SIG-M5 (cell line): ENCODE data around the gene ALS2CL.

Source experiments
- DNase-seq: peaks from one replicate; lab custom pipeline; 2025; lab: John Stamatoyannopoulos, UW

Gene ALS2CL

DNA sequence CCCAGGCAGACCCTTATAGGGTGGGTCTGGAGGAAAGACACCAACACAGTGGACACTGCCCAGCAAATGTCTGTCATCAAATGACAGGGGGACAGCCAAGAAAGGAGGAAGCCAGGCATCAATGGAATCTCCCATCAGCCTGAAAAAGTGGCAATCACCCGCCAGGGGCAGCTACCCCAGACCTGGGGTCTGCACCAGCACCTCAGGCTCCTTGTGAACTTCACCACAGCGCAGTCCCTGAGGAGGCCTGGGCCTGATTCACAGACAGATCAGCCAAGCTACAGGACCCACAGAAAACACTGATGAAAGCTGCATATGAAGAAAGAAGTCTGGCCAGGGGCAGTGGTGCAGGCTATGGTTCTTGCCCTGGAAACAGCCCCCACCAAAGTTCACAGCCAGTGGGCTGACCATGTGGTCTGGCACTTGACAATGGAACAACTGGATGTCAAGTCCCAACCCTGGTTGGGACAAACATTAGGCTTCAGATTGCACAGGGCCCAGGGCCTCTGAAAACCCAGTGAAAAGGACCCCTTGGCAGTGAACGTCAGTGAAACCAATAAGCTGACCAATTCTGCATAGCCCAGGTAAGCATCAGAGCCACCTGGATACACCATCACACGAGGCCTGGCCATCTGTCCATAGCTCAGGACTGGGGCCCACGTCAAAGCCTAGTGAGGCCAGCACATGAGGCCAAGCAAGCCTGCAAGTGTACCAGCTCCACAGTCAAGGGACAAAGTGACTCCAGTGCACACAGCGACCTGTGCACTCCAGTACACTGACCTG is 29.1 kb downstream of the ALS2CL start:
- no peak for DNase-seq

DNA sequence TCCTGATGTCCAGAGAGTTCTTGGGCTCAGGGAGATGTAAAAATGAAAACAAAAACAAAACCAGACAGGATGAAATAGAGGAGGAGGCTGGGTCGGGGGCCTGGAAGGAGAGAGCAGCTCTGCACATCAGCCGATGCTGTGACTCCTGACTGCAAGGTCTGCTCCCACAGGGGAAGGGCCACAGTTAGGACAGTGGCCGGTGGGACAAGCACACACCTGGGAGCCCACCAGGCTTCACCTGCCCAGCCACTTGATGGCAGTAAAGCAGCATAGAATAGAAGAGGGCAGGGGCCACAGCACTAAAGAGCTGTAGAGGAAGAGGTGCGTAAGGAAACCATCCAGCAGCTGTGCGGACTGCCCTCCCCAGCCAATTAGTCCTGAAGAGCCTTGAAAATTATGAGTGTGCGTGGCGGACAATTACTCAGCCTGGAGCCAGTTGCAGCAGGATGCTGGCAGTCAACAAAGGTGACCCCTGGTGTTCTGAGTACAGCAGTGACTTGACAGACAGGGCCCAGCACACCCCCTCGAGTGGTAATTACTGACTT is 29.8 kb downstream of the ALS2CL start:
- no peak for DNase-seq

DNA sequence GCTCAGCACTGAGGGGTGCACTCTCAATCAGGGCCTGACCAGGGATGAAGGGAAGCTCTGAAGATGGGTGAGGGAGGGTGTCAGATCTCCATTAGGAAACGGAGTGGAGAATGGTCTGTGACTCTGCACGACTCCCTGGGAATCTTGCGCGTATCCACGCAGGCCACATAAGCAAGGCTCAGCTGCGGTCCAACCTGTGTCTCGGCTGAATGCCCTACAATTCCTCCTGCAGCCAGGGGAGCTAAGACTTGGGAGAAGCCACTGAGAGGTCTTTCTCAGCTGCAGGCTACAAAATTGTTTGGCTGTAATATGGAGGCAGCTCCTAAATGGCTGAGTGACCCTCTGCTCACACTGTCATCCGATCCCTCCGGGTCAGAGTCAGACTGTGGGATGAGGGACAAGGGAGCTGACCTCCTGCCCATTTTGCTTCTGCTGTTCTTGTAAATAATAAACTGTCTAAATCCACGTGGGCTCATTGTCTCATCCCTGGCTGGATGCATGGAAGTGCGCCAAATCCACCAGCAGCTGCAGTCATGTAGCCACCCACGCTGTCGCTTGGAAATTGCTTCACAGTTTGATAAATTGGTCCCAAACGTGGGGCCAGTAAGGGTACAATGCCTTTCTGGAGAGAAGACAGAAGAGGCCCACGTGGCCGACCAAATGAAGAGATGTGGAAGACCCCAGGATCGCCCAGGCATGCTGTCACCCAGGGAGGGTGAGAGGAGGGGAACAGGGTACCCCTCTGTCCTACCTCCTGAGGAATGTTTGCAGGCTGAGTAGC is 30.5 kb downstream of the ALS2CL start:
- no peak for DNase-seq

- no peak for DNase-seq
Observed at GRCh38 chr3:46661776-46662766, 31.4 kb downstream of the ALS2CL start.

- DNase-seq: no peak
Observed at GRCh38 chr3:46660543-46661523, 32.6 kb downstream of the ALS2CL start.

GRCh38 chr3:46660003-46660402 is 33.5 kb downstream of the ALS2CL start:
- DNase-seq: no peak

- DNase-seq: no peak
Observed at GRCh38 chr3:46659285-46659684, 34.2 kb downstream of the ALS2CL start.

DNA sequence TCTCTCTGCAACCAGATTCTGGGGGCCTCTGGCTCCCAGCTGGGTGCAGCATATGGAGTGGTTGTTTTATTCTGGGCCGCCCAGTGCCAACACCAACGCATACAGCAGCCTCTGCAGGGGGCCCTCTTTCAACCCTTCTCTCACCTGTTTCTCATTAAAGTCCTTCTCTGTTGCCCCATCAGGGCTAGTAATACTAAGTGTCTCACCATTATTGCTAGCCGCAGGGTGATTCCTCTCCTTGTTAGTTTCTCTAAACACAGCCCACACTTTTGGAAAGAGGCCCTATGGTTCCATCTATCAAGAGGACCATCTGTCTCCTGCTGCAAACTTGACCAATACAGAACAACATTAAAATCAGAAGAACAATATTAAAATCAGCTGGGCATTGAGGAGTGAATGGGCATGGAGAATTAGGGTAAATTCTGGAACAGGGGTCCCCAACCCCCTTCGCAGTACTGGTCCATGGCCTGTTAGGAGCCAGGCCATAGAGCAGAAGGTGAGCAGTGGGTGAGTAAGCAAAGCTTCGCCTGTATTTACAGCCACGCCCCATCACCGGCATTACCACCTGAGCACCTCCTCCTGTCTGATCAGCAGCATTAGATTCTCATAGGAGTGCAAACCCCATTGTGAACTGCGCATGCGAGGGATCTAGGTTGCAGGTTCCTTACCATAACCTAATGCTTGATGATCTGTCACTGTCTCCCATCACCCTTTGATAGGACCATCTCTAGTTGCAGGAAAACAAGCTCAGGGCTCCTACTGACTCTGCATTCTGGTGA is 36.5 kb downstream of the ALS2CL start:
- no peak for DNase-seq

GRCh38 chr3:46655271-46655670 is 38.2 kb downstream of the ALS2CL start:
- DNase-seq: no peak

DNA sequence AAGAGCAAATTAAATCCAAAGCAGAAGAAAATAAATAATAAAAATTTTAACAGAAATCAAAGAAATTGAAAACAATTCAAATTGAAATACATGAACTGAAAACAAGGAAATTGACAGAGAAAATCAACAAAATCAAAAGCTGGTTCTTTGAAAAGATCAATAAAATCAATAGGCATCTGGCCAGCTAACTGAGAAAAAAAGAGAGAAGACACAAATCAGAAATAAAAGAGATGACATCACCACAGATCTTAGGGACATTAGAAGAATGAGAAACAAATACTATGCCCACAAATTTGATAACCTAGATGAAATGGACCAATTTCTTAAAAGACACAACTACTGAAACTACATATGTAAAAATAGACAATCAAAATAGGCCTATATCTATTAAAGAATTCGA is 42.4 kb downstream of the ALS2CL start:
- no peak for DNase-seq

GRCh38 chr3:46649436-46649835 is 44.0 kb downstream of the ALS2CL start:
- DNase-seq: no peak

GRCh38 chr3:46648096-46648495 is 45.4 kb downstream of the ALS2CL start:
- DNase-seq: no peak

DNA sequence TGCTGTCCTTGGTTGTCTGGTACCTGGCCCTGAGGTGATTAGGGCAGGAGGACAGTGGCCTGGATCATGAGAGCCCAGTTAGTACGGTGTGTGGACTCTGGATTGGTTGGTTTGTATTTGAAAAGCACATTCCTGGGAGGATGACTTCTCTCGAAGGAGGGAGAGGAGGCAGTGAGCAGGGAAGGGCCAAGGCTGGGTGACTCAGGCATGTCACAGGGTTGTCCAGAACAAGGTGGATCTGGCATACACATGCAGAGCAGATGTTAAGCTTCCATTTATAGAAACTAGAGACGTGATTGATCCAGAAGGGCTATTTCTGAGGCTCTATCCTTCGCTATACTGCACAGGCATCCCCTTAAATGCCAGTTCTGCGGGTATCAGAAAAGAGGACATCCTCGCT is 46.8 kb downstream of the ALS2CL start:
- no peak for DNase-seq

- DNase-seq: no peak
Observed at GRCh38 chr3:46643701-46644100, 49.8 kb downstream of the ALS2CL start.

- DNase-seq: no peak
Observed at GRCh38 chr3:46642971-46643370, 50.5 kb downstream of the ALS2CL start.

GRCh38 chr3:46640927-46641326 is 52.6 kb downstream of the ALS2CL start:
- DNase-seq: no peak

GRCh38 chr3:46639221-46639620 is 54.3 kb downstream of the ALS2CL start:
- no peak for DNase-seq

DNA sequence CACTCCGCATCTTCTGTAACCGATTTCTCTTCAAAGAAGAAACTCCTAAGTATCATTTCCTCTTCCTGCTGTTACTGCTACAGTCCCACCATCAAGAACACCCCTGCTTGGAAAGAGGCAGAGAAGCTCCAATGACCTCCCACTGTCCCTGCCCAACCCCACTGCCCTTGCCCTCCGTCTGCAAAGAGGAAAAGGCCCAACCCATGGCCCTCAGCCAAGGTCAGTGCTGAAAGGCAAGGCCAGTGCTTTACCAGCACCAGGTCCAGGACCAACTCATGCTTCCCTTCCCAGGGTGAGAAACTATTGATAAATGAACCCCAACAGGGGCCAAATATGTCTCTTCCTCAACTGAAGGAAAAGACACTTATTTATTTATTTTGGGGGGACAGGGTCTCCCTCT is 58.6 kb downstream of the ALS2CL start:
- DNase-seq: no peak

- no peak for DNase-seq
Observed at GRCh38 chr3:46632792-46633191, 60.7 kb downstream of the ALS2CL start.
